Neural progenitor cell (in vitro differentiated cells): Measurements from ENCODE around the gene ADAMTSL1. TPM values are rescaled to one million over a fixed set of nuclear protein-coding genes. Genes with fewer than 3 reads are reported as not detected.

ENCODE experiments used
- DNase-seq: peaks from one replicate; pipeline ENCODE4 v3.0.0-alpha.2; 2016; ENCODE audit warnings: low spot score
- H2AFZ ChIP-seq: fragments of 200-600 bp; sonication (generic); replicated peaks from 2 replicates; pipeline ENCODE4 v1.6.1; 2016; ENCODE audit warnings: antibody characterized with exemption
- H3F3A ChIP-seq: fragments of 200-600 bp; sonication (generic); 2 replicates; pipeline ENCODE4 v1.6.1; 2016; ENCODE audit warnings: antibody characterized with exemption, low read depth
- H3K27ac ChIP-seq: fragments of 200-600 bp; sonication (generic); 2 replicates; pipeline ENCODE4 v1.5.1; 2016; ENCODE audit warnings: mild to moderate bottlenecking
- H3K27me3 ChIP-seq: fragments of 200-600 bp; sonication (generic); 2 replicates; pipeline ENCODE4 v1.6.1; 2016; ENCODE audit warnings: mild to moderate bottlenecking, moderate library complexity
- H3K36me3 ChIP-seq: fragments of 200-600 bp; sonication (generic); 2 replicates; pipeline ENCODE4 v1.5.1; 2016
- H3K4me1 ChIP-seq: fragments of 200-600 bp; sonication (generic); 2 replicates; pipeline ENCODE4 v1.6.1; 2016; ENCODE audit warnings: mixed run types
- H3K4me2 ChIP-seq: fragments of 200-600 bp; sonication (generic); 2 replicates; pipeline ENCODE4 v1.6.1; 2016
- H3K4me3 ChIP-seq: fragments of 200-600 bp; sonication (generic); 2 replicates; pipeline ENCODE4 v1.5.1; 2016
- H3K79me2 ChIP-seq: fragments of 200-600 bp; sonication (generic); 2 replicates; pipeline ENCODE4 v1.6.1; 2016; ENCODE audit warnings: low read depth
- H3K9ac ChIP-seq: fragments of 200-600 bp; sonication (generic); 2 replicates; pipeline ENCODE4 v1.6.1; 2016
- H3K9me3 ChIP-seq: fragments of 200-600 bp; sonication (generic); 2 replicates; pipeline ENCODE4 v1.5.1; 2016; ENCODE audit warnings: low read depth
- H4K20me1 ChIP-seq: fragments of 200-600 bp; sonication (generic); 2 replicates; pipeline ENCODE4 v1.6.1; 2016; ENCODE audit warnings: low read depth
- H3K27ac Mint-ChIP-seq: 3 replicates; pipeline ENCODE4 v1.8.0; 2021; ENCODE audit warnings: mixed read lengths
- H3K27me3 Mint-ChIP-seq: 2 replicates; pipeline ENCODE4 v1.8.0; 2022; ENCODE audit warnings: low read depth, mild to moderate bottlenecking, inconsistent platforms, moderate library complexity, mixed read lengths; ENCODE audit not compliant: insufficient read depth
- H3K36me3 Mint-ChIP-seq: 3 replicates; pipeline ENCODE4 v1.8.0; 2021; ENCODE audit warnings: mixed read lengths
- H3K4me1 Mint-ChIP-seq: 3 replicates; pipeline ENCODE4 v1.8.0; 2021; ENCODE audit warnings: mixed read lengths
- H3K4me3 Mint-ChIP-seq: 3 replicates; pipeline ENCODE4 v1.8.0; 2021; ENCODE audit warnings: mild to moderate bottlenecking, moderate library complexity, mixed read lengths
- H3K9me3 Mint-ChIP-seq: 3 replicates; pipeline ENCODE4 v1.8.0; 2020; ENCODE audit warnings: mixed read lengths
- CTCF ChIP-seq: fragments of 200-600 bp; sonication (generic); IDR thresholded peaks from 2 replicates; pipeline ENCODE4 v1.5.1; 2017; ENCODE audit warnings: antibody characterized with exemption, mild to moderate bottlenecking
- EZH2 ChIP-seq: fragments of 200-600 bp; sonication (generic); IDR thresholded peaks from 2 replicates; pipeline ENCODE4 v1.6.1; 2017; ENCODE audit warnings: antibody characterized with exemption, mild to moderate bottlenecking, moderate library complexity
- EZH2phosphoT487 ChIP-seq: fragments of 200-600 bp; sonication (generic); IDR thresholded peaks from 2 replicates; pipeline ENCODE4 v1.6.1; 2017; ENCODE audit warnings: antibody characterized with exemption
- total RNA-seq: library from RNA; depleted of rRNA; stranded (reverse); fragments of >200 nt; gene quantifications from 2 replicates; pipeline ENCODE4 v1.2.3, GENCODE V29; 2015; ENCODE audit warnings: low replicate concordance

ADAMTSL1 gene
- total RNA-seq, 1 donor from 2014 or later, result 0.73 TPM

GRCh38 chr9:18778846-18779245, 304.9 kb downstream of the ADAMTSL1 start:
- Histone ChIP-seq H3K4me3 (no peak overlapping the region), H3K36me3 (no peaks in the 10 kb centered on the region), H3F3A (no peaks in the 10 kb centered on the region), H2AFZ (no peak overlapping the region), H3K79me2 (no peaks in the 10 kb centered on the region), H3K27me3 (no peaks in the 10 kb centered on the region), H4K20me1 (no peaks in the 10 kb centered on the region), H3K9ac (no peak overlapping the region), H3K9me3 (no peaks in the 10 kb centered on the region), H3K4me1 (no peaks in the 10 kb centered on the region), H3K27ac (no peak overlapping the region), H3K4me2 (no peak overlapping the region)
- Mint-ChIP-seq H3K9me3 (no peaks in the 10 kb centered on the region), H3K27me3 (peaks cover 2% of the 10 kb centered on the region), H3K4me3 (no peak overlapping the region), H3K36me3 (no peaks in the 10 kb centered on the region), H3K27ac (no peak overlapping the region), H3K4me1 (no peaks in the 10 kb centered on the region)
- DNase-seq, result no peak
- TF ChIP-seq EZH2 (no peak), CTCF (no peak), EZH2phosphoT487 (no peak)

GRCh38 chr9:18783909-18784308, 310.0 kb downstream of the ADAMTSL1 start:
- no peak overlapping the region for H3K9ac ChIP-seq
- no peak overlapping the region for H3K27ac Mint-ChIP-seq
- H3K9me3 Mint-ChIP-seq, result no peaks in the 10 kb centered on the region
- H3K4me3 ChIP-seq, result no peak overlapping the region
- H3K27ac ChIP-seq, result no peak overlapping the region
- H3K27me3 Mint-ChIP-seq, result peaks cover 2% of the 10 kb centered on the region
- H3K9me3 ChIP-seq, result no peaks in the 10 kb centered on the region
- H2AFZ ChIP-seq, result no peak overlapping the region
- no peaks in the 10 kb centered on the region for H3K4me1 ChIP-seq
- H4K20me1 ChIP-seq, result no peaks in the 10 kb centered on the region
- no peak overlapping the region for H3K4me2 ChIP-seq
- no peak for DNase-seq
- TF ChIP-seq CTCF (no peak), EZH2 (no peak), EZH2phosphoT487 (no peak)
- H3K36me3 ChIP-seq, result no peaks in the 10 kb centered on the region
- no peak overlapping the region for H3K4me3 Mint-ChIP-seq
- no peaks in the 10 kb centered on the region for H3K4me1 Mint-ChIP-seq
- H3K27me3 ChIP-seq, result no peaks in the 10 kb centered on the region
- H3K36me3 Mint-ChIP-seq, result no peaks in the 10 kb centered on the region
- no peaks in the 10 kb centered on the region for H3F3A ChIP-seq
- H3K79me2 ChIP-seq, result no peaks in the 10 kb centered on the region

GRCh38 chr9:18785604-18786003, 311.7 kb downstream of the ADAMTSL1 start:
- H3K27ac Mint-ChIP-seq, result no peak overlapping the region
- Histone ChIP-seq H3K9me3 (no peaks in the 10 kb centered on the region), H3K36me3 (no peaks in the 10 kb centered on the region), H3K9ac (no peak overlapping the region), H3K27me3 (no peaks in the 10 kb centered on the region), H3K4me1 (no peaks in the 10 kb centered on the region), H3F3A (no peaks in the 10 kb centered on the region), H3K79me2 (no peaks in the 10 kb centered on the region), H3K4me3 (no peak overlapping the region), H4K20me1 (no peaks in the 10 kb centered on the region), H3K4me2 (no peak overlapping the region), H2AFZ (no peak overlapping the region), H3K27ac (no peak overlapping the region)
- no peaks in the 10 kb centered on the region for H3K9me3 Mint-ChIP-seq
- H3K4me3 Mint-ChIP-seq, result no peak overlapping the region
- H3K36me3 Mint-ChIP-seq, result no peaks in the 10 kb centered on the region
- H3K4me1 Mint-ChIP-seq, result no peaks in the 10 kb centered on the region
- no peak for TF ChIP-seq EZH2phosphoT487
- peaks cover 4% of the 10 kb centered on the region for H3K27me3 Mint-ChIP-seq
- DNase-seq, result no peak

GRCh38 chr9:18786196-18786595, 312.2 kb downstream of the ADAMTSL1 start:
- no peak overlapping the region for H3K4me3 ChIP-seq
- H3K36me3 Mint-ChIP-seq, result no peaks in the 10 kb centered on the region
- H3K27ac ChIP-seq, result no peak overlapping the region
- H3K9me3 Mint-ChIP-seq, result no peaks in the 10 kb centered on the region
- H3K79me2 ChIP-seq, result no peaks in the 10 kb centered on the region
- no peaks in the 10 kb centered on the region for H3K4me1 Mint-ChIP-seq
- H3K27me3 Mint-ChIP-seq, result peaks cover 7% of the 10 kb centered on the region
- H3K27ac Mint-ChIP-seq, result no peak overlapping the region
- H3K4me3 Mint-ChIP-seq, result no peak overlapping the region
- H3K4me1 ChIP-seq, result peaks cover 4% of the 10 kb centered on the region
- H3K27me3 ChIP-seq, result no peaks in the 10 kb centered on the region
- H3F3A ChIP-seq, result no peaks in the 10 kb centered on the region
- H2AFZ ChIP-seq, result no peak overlapping the region
- H3K9me3 ChIP-seq, result no peaks in the 10 kb centered on the region
- H3K4me2 ChIP-seq, result no peak overlapping the region
- H3K36me3 ChIP-seq, result no peaks in the 10 kb centered on the region
- no peaks in the 10 kb centered on the region for H4K20me1 ChIP-seq
- DNase-seq, result no peak
- TF ChIP-seq CTCF, result no peak
- TF ChIP-seq EZH2phosphoT487, result no peak
- TF ChIP-seq EZH2, result no peak
- no peak overlapping the region for H3K9ac ChIP-seq
